ENCODE measurements around the gene CTXN1. TPM values are rescaled to one million over a fixed set of nuclear protein-coding genes. Genes with fewer than 3 reads are reported as not detected.

Gene CTXN1
- total and polyA plus RNA-seq, 2 donors (not counting 1 experiment from before 2014, with no cell fraction given): not detected

- Mint-ChIP-seq H3K4me1 (no peaks in the 10 kb centered on the region), H3K27ac (no peak overlapping the region), H3K27me3 (no peaks in the 10 kb centered on the region), H3K9me3 (ENCODE audit: insufficient read depth) (no peaks in the 10 kb centered on the region), H3K4me3 (no peak overlapping the region)
- CTCF ChIA-PET: interaction anchor here (0.7 to 2.7 kb wide), 4 partner anchors 12 to 283 kb away, joined by 3 to 8 read pairs (median 4); no protein-coding TSS in a partner anchor
- H3K4me2 ChIP-seq (replicated peaks; ENCODE audit: low read depth, low read length, poor library complexity, severe bottlenecking): no peak overlapping the region
- H4K20me1 ChIP-seq (ENCODE audit: control insufficient read depth, insufficient read depth, low read length, poor library complexity, severe bottlenecking): no peaks in the 10 kb centered on the region
- DNase-seq (no peak), ATAC-seq (ENCODE audit: low read depth) (no peak)
- 96% methylated on average over 20 of the region's 20 CpGs for WGBS (ENCODE audit: insufficient coverage)
- no peak overlapping the region for H2AFZ ChIP-seq (ENCODE audit: insufficient read depth, low read depth, low read length, poor library complexity, severe bottlenecking)
- no peak for TF ChIP-seq EZH2 (IDR thresholded peaks at IDR 0.05; ENCODE audit: borderline replicate concordance, insufficient read depth, low read depth, low read length, poor library complexity, severe bottlenecking)
- no peak for TF ChIP-seq CTCF (IDR thresholded peaks at IDR 0.05)
- intact Hi-C loops (cut with micrococcal nuclease): no loop called here
- H3K27me3 ChIP-seq (replicated peaks in 1 of 4; ENCODE audit: control extremely low read depth in 1 of 4, control insufficient read depth in 3 of 4, insufficient read depth in 4 of 4, low read length in 3 of 4): no peaks in the 10 kb centered on the region
- H3K27ac ChIP-seq (ENCODE audit: low read length in 2 of 2): no peak overlapping the region
- POLR2A ChIA-PET: no interaction called here
- H3K79me2 ChIP-seq (ENCODE audit: control insufficient read depth, insufficient read depth, low read length): no peaks in the 10 kb centered on the region
- no peak overlapping the region for H3K9ac ChIP-seq (ENCODE audit: low read length)
- H3K4me1 ChIP-seq (ENCODE audit: control insufficient read depth in 2 of 2, insufficient read depth in 2 of 2, low read length in 2 of 2): no peaks in the 10 kb centered on the region
- H3K9me3 ChIP-seq (ENCODE audit: control extremely low read depth in 1 of 3, control insufficient read depth in 2 of 3, insufficient read depth in 1 of 3, low read length in 2 of 3): no peaks in the 10 kb centered on the region
- no peak overlapping the region for H3K4me3 ChIP-seq (ENCODE audit: control extremely low read depth in 1 of 5, extremely low read depth in 1 of 5, insufficient read depth in 1 of 5, low read depth in 2 of 5, low read length in 4 of 5)
- H3K36me3 ChIP-seq (replicated peaks in 1 of 2; ENCODE audit: control extremely low read depth in 1 of 2, control insufficient read depth in 1 of 2, extremely low read depth in 1 of 2, insufficient read depth in 2 of 2, low read length in 1 of 2): peaks cover 3 to 62% of the 10 kb centered on the region in 2 experiments
Observed at GRCh38 chr19:7968796-7969554, 43.0 kb upstream of the CTXN1 start.
